HG03108 (cell line): Measurements from ENCODE around the gene PCBP4.

Experiments
- ATAC-seq: cut with Tn5 transposase; IDR thresholded peaks from one replicate; pipeline ENCODE4 v1.9.1; 2021; ENCODE audit warnings: moderate library complexity; ENCODE audit not compliant: unreplicated experiment

The PCBP4 gene

DNA sequence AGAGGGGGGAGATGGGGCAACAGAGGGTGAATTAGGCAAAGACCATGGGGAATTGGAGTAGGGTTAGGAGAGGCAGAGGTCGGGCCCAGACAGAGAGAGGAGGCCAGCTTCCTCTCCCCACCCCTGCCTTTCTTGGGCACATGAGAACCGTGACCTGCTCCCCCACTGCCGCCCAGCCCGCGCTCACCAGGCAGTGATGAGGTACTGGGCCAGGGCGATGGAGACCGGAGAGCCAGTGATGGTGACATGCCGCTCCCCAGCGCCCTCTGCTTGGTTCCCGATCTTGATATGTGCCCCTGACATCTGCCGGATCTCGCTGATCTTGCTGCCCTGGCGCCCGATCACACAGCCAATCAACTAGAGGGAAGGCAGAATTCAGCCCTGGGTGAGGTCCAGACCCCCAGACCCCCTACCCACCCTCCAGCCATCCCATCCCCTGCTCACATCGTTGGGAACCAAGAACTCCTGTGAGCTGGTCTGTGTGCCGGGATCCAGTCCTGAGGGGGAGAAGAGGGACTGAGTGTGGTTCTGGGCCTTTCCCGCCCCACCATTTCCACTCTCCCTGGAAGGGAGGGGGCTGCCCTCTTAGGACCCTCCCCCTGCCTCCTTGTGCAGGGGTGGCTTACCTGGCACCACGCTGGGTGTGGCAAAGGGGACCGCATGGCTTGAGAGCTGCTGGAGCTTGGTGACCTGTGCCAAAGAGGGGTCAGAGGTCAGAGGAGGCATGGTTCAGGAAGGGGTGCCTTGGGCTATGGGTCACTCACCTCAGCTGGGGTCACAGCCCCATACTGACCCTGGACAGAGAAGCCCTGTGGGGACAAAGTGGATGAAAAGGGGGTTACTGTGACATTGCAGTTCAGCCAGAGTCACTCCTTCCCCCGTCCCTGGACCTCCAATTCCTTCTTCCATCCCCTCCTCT lies 8.4 kb downstream of the PCBP4 start:
- ATAC-seq, result no peak

DNA sequence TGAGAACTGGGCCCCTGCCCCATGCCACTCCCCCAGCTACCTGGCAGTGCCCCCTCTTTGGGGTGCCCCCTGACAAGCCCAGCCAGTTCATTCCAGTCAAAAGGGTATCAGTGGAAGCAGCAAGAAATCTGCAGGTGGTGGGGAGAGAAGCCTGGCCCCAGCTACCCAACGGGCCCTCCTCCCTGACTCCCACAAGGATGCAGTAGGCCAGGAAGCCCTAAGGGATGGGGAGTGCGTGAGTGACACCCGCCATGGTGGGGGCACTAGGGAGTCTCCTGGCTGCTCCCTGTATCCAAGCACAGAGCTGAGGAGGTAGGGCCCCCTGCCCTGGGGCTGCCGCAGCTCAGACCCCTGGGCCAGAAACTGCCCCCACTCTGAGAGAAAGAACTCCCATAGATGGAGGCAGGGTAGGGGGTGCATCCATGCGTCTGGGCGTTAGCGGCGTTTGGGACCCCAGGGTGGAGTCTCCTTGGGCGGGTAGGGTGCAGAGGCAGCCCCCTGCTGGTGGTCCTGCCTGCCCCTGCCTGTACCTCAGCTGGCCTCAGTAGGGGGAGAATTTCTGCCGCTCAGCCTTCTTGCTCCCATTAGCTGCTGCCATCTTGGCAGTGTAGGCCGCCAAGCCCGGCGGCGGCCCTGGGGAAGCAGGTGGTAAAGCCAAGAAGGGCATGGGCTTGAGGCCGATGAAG lies 9.6 kb downstream of the PCBP4 start:
- ATAC-seq, result no peak

DNA sequence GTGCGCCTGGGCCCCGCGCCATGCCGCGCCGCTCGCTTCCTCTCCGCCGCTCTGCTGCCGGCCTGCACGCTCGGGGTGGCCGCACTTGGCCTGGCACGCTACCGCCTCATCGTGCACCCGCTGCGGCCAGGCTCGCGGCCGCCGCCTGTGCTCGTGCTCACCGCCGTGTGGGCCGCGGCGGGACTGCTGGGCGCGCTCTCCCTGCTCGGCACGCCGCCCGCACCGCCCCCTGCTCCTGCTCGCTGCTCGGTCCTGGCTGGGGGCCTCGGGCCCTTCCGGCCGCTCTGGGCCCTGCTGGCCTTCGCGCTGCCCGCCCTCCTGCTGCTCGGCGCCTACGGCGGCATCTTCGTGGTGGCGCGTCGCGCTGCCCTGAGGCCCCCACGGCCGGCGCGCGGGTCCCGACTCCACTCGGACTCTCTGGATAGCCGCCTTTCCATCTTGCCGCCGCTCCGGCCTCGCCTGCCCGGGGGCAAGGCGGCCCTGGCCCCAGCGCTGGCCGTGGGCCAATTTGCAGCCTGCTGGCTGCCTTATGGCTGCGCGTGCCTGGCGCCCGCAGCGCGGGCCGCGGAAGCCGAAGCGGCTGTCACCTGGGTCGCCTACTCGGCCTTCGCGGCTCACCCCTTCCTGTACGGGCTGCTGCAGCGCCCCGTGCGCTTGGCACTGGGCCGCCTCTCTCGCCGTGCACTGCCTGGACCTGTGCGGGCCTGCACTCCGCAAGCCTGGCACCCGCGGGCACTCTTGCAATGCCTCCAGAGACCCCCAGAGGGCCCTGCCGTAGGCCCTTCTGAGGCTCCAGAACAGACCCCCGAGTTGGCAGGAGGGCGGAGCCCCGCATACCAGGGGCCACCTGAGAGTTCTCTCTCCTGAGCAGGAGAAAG lies 11.1 kb downstream of the PCBP4 start:
- peak; percentile 53 for ATAC-seq

DNA sequence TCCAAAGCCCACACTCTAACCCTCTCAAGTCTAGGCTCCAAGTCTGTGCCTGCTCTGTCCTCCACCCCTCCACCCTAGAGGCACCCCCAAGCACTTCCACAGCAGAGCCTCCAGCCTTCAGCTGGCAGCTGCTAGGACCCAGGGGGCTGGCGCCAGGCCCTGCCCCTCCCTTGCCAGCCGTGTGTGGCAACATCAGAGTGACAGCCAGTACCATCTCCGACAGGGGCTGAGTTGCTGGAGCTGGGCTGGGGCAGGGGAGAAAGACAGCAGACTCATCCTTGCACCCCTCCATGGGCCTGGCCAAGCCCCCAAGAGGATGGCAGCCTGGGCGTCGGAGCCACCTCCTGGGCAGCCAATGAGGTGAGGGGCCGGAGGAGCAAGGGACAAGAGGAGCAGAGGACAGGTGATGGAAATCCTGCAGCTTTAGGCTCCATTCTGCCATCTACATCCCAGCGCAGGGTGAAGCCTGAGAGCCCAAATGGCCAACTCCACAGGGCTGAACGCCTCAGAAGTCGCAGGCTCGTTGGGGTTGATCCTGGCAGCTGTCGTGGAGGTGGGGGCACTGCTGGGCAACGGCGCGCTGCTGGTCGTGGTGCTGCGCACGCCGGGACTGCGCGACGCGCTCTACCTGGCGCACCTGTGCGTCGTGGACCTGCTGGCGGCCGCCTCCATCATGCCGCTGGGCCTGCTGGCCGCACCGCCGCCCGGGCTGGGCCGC lies 11.9 kb downstream of the PCBP4 start, which contains the start of gene GPR62:
TSS of gene GPR62 (plus strand) at position 207 of the 718 bp plus-strand sequence. CDS start at position 479, 272 bp downstream.
- no peak for ATAC-seq

DNA sequence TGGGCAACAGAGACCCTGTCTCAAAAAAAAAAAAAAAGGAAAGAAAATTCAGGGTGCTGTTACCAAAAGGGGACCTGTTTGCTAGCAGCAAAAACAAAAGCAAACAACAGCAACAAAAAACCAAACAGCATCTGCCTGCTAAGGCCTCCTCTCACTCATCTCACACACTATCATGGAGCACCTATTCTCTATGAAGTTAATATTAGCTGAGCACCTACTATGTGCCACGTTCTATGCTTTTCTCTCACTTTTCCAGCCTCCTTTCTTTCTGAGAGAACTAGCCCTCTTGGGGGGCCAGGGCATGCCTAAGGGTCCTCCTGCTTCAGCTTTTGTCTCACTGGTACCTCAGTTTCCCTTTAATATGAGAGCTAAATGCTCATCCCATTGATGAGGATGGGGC lies 12.5 kb downstream of the PCBP4 start:
- ATAC-seq, result no peak

GRCh38 chr3:51954105-51954504 lies 13.1 kb downstream of the PCBP4 start:
- no peak for ATAC-seq

- no peak for ATAC-seq
Observed at GRCh38 chr3:51953445-51953844, 13.8 kb downstream of the PCBP4 start.

GRCh38 chr3:51950899-51951298 lies 16.4 kb downstream of the PCBP4 start:
- no peak for ATAC-seq

DNA sequence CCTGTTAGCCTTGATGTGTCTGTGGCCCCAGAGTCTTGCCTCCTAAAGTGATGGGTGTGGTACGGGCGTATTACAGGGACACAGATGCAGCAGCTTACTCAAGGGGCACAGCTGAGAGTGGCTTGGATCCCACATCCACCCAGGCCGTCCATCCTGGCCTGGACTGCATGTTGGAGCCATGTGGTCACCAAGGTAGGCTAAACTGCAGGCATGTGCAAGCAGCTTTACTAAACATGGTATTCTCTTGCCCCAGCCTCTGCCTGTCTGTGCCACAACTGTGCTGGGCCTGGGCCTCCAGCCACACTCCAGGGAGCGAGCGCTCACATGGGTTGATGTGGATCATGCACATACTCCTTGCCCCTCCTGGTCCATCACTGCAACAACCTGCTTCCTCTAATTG lies 18.1 kb downstream of the PCBP4 start:
- no peak for ATAC-seq

- ATAC-seq, result no peak
Observed at GRCh38 chr3:51948016-51948580, 19.2 kb downstream of the PCBP4 start.

DNA sequence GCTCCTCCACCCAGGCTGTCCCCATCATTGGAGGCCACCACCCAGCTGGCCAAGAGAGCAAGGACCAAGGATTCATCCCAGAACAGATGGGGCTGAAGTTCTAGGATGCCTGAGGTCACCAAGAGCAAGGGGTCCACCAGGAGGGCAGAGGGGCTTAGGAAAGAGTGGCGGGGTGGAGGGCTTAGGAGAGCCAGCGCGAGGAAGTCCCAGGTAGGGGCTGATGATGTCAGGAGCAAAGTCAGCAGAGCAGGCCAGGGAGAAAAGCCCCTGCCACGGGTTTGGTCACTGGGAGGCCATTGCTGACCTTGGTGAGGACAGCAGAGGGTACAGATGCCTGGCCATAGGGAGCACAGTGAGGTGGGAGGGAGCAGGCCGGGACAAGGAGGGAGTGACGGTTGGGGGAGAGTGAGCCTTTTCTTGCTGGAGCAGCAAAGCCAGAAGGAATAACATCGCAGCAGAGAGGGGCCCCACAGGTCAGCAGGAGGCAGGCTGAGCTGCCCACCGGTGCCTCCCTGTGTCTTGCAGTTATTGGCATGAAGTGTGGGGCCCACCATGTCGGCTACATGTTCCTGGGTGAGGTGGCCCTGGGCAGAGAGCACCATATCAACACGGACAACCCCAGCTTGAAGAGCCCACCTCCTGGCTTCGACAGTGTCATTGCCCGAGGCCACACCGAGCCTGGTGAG lies 19.9 kb downstream of the PCBP4 start:
- ATAC-seq, result no peak

DNA sequence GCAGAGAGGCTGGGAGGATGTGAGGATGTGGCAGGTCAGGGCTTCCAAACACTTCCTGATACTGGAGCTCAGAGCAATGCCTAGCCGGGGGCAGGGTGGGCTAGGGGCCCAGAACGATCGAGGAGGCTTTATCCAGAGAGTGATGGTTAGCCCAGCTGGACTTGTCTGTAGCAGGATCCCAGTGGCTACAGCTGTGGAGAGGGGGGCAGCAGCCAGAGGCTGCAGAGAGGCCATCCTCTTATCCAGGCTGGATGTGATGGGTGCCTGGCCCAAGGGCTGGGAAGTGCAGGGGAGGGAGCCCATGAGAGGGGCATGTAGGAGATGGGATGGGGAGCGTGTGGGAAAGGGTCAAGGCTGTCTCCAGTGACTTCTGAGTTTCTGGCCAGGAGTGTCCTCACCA lies 20.5 kb downstream of the PCBP4 start:
- no peak for ATAC-seq

DNA sequence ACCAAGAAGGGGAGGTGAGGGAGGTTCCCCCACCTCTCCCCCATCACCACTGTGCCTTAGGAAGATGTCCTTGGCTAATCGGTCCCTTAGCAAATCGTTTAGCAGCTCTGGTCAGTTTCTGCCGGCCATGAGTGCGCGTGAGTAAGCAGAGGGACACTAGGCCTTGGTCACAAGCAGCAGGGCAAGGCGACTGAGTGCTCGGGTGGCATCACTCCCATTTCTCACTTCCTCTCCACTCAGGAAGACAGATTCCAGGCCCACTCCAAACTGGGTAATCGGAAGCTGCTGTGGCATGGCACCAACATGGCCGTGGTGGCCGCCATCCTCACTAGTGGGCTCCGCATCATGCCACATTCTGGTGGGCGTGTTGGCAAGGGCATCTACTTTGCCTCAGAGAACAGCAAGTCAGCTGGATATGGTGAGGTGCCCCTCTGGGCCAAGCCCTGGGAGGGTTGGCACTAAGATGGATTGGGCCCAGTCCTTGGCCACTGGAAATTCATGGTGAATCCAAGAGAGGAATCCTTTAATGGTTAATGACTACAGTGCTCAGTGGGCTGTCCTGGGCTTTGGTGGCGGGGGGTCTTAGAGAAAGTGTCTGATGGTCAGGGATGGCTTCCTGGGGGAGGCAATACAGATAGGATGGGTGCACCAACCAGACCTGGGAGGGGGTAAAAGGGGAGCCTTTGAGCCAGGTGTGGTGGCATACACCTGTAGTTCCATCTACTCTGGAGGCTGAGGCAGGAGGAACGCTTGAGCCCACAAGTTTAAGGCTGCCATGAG lies 21.1 kb downstream of the PCBP4 start:
- no peak for ATAC-seq

GRCh38 chr3:51945031-51945840 lies 22.0 kb downstream of the PCBP4 start:
- no peak for ATAC-seq

- no peak for ATAC-seq
Observed at GRCh38 chr3:51944451-51945021, 22.7 kb downstream of the PCBP4 start.

GRCh38 chr3:51943451-51944391 lies 23.5 kb downstream of the PCBP4 start:
- no peak for ATAC-seq
